ENCODE results near the gene HOXA7.

GRCh38 chr7:27167916-27168264, 11.4 kb upstream of the HOXA7 start:
- no peak for TF ChIP-seq CTCF (IDR thresholded peaks at IDR 0.05)
- TF ChIP-seq POLR2A (IDR thresholded peaks at IDR 0.05), result no peak
